Right kidney (tissue), 9 donors: ENCODE measurements around the gene XK.
A peak's percentile ranks its signal among the peaks of the same experiment; 100 is the strongest.
"Not testable (repeated sequence)": the region's sequence is repeated elsewhere in the genome, so short reads cannot be mapped to it uniquely, and the experiment has no call there.

Experiments used
- DNase-seq: peaks from one replicate; pipeline ENCODE4 v3.0.0-alpha.2; 2016
- long read RNA-seq, 8 donors: transcript quantifications; one replicate each; lab custom pipeline, GENCODE V29; 2026

The XK gene
- long read RNA-seq, donor 1: 0 reads
- long read RNA-seq, donor 2, full-length matches to known transcripts: 1 of 1 reads
- long read RNA-seq, donor 2, partial matches to known transcripts: 0 of 1 reads
- long read RNA-seq, donor 2, other reads (novel, unspliced or antisense): 0 of 1 reads
- long read RNA-seq, donor 3: 0 reads
- long read RNA-seq, donor 4: 0 reads
- long read RNA-seq, donor 5: 0 reads
- long read RNA-seq, donor 6, full-length matches to known transcripts: 1 of 1 reads
- long read RNA-seq, donor 6, partial matches to known transcripts: 0 of 1 reads
- long read RNA-seq, donor 6, other reads (novel, unspliced or antisense): 0 of 1 reads
- long read RNA-seq, donor 7, full-length matches to known transcripts: 1 of 1 reads
- long read RNA-seq, donor 7, partial matches to known transcripts: 0 of 1 reads
- long read RNA-seq, donor 7, other reads (novel, unspliced or antisense): 0 of 1 reads
- long read RNA-seq, donor 8: 0 reads

GRCh38 chrX:37685381-37686359 lies at the start of gene XK:
Gene XK (plus strand): TSS chrX:37685791. CDS start chrX:37685962, 171 bp downstream.
- peak; percentile 64 for DNase-seq

- DNase-seq: no peak
Measured at GRCh38 chrX:37638047-37638446, 47.5 kb upstream of the XK start.

- no peak for DNase-seq
Measured at GRCh38 chrX:37640142-37640541, 45.4 kb upstream of the XK start.

- no peak for DNase-seq
Measured at GRCh38 chrX:37641859-37642258, 43.7 kb upstream of the XK start.

GRCh38 chrX:37644381-37645305 lies 40.9 kb upstream of the XK start:
- no peak for DNase-seq

GRCh38 chrX:37646254-37646653 lies 39.3 kb upstream of the XK start:
- no peak for DNase-seq

GRCh38 chrX:37650879-37651278 lies 34.7 kb upstream of the XK start:
- not testable (repeated sequence) for DNase-seq

GRCh38 chrX:37651921-37652452 lies 33.6 kb upstream of the XK start:
- no peak for DNase-seq

- DNase-seq: no peak
Measured at GRCh38 chrX:37652589-37653231, 32.9 kb upstream of the XK start.

GRCh38 chrX:37653397-37654085 lies 32.0 kb upstream of the XK start:
- DNase-seq: no peak

- DNase-seq: no peak
Measured at GRCh38 chrX:37658343-37659030, 27.1 kb upstream of the XK start.

GRCh38 chrX:37659047-37659446 lies 26.5 kb upstream of the XK start:
- no peak for DNase-seq

GRCh38 chrX:37662181-37662580 lies 23.4 kb upstream of the XK start:
- DNase-seq: no peak

- DNase-seq: no peak
Measured at GRCh38 chrX:37666516-37666915, 19.1 kb upstream of the XK start.

- DNase-seq: no peak
Measured at GRCh38 chrX:37667141-37667540, 18.4 kb upstream of the XK start.

GRCh38 chrX:37672563-37672962 lies 13.0 kb upstream of the XK start:
- DNase-seq: no peak

- DNase-seq: no peak
Measured at GRCh38 chrX:37676811-37677210, 8.8 kb upstream of the XK start.

- no peak for DNase-seq
Measured at GRCh38 chrX:37677243-37677642, 8.3 kb upstream of the XK start.

- DNase-seq: no peak
Measured at GRCh38 chrX:37677765-37678164, 7.8 kb upstream of the XK start.

- DNase-seq: no peak
Measured at GRCh38 chrX:37678574-37678973, 7.0 kb upstream of the XK start.
